HG02610 (cell line): ENCODE results near the gene RSPO4.

Experiments
- ATAC-seq: cut with Tn5 transposase; IDR thresholded peaks from one replicate; pipeline ENCODE4 v1.9.1; 2021; ENCODE audit warnings: mild to moderate bottlenecking, moderate library complexity; ENCODE audit not compliant: unreplicated experiment

Gene RSPO4

DNA sequence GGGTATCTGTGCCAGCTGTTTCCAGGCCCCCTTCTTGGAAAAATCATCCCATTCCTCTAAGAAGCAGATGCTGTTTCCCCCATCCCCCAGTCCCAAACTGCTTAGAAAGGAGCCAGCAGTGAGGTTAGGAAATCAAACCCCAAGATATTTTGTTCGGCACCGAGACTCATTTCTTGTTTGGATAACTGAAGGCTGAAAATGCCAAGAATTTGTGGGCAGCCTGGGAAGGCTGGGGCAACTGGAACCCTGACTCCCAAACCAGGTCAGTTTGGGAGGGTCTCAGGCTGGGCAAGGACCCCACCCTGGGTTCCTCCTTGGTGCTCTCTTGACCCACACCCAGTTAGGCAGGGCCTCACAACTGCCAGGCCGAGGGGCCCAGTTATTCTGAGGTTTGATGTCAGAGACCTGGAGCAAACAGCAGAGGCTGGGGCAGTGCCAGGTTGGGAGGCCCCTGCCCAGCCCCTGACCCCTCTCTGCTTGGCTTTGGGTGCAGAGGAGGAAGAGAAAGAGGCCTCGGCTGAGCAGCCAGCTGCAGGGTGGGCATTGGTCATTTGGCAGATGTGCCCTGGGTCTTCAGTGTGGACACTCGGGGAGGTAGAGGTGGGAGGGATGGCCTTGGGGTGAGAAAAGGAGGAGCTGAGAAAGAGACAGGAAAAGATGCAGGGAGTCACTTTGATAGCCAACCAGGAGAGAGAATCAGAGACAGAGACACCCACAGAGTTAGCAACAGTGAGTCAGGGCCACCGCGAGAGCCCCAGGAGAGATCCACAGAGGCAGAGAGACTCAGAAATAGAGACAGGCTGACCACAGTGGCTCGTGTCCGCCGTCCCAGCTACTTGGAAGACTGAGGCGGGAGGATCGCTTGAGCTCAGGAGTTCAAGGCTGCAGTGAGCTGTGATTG is 91.0 kb downstream of the RSPO4 start:
- no peak for ATAC-seq

DNA sequence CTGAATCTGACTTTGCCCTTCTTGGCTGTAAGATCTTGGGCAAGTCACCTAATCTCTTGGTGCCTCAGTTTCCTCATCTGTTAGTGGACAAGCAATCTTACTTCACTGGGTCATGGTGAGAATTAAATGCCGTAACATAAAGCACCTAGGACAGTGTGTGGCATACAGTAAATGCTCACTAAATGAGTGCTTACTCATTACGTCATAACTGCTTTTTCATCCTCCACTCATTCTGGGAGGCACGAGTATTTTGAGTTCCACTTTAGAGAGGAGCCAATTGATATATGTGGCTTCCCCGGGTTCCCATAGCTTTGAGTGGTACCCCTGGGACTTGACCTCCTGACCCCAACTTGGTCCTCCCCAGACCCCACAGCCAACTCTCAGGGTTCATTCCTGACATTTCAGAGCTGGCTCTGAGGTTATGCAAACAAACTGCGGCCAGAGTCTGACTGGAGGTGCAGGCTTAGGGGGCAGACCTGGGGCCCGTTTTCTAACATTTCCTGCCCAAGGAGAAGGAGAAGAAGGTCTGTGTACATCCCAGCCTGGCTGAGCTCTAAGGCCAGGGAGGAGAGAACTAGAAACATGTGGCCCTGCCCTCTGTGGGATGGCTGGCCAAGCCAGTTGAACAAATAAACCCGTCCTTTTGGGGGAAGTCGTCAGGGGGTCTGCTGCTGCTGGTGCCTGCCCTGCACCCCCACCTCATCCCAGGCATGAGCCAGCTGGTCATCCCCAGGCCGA is 91.8 kb downstream of the RSPO4 start:
- no peak for ATAC-seq

DNA sequence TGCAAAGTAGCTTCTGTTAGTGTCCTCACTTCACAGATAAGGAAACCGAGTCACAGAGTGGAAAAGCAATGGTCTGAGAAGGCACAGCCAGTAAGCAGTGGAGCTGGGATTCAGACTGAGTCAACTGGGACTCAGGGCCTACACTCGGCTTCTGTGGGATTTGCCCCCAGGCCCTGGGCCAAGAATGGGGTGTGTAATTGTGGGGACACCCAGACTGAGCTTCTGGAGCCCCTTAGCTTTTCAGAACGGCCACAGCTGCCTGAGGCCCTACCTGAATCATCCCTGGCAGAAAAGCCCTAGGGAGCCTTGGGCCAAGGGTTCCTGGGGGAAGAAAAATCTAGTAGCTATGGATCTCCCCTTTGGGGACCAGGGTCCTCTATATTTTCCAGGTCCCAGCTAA is 92.5 kb downstream of the RSPO4 start:
- ATAC-seq, result no peak
